ENCODE measurements around the gene CNKSR3.

- TF ChIP-seq POLR2A (IDR thresholded peaks at IDR 0.05) (no peak), POLR2AphosphoS5 (IDR thresholded peaks at IDR 0.05) (no peak), EP300 (IDR thresholded peaks at IDR 0.05) (no peak)
- TF ChIP-seq, protein P1, sequence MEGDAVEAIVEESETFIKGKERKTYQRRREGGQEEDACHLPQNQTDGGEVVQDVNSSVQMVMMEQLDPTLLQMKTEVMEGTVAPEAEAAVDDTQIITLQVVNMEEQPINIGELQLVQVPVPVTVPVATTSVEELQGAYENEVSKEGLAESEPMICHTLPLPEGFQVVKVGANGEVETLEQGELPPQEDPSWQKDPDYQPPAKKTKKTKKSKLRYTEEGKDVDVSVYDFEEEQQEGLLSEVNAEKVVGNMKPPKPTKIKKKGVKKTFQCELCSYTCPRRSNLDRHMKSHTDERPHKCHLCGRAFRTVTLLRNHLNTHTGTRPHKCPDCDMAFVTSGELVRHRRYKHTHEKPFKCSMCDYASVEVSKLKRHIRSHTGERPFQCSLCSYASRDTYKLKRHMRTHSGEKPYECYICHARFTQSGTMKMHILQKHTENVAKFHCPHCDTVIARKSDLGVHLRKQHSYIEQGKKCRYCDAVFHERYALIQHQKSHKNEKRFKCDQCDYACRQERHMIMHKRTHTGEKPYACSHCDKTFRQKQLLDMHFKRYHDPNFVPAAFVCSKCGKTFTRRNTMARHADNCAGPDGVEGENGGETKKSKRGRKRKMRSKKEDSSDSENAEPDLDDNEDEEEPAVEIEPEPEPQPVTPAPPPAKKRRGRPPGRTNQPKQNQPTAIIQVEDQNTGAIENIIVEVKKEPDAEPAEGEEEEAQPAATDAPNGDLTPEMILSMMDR (IDR thresholded peaks at IDR 0.05) = no peak
Measured at GRCh38 chr6:154513601-154514320, 3.3 kb upstream of the CNKSR3 start.
